OCI-LY7 (cell line): Measurements from ENCODE around the gene FGR. TPM values are rescaled to one million over a fixed set of nuclear protein-coding genes. Genes with fewer than 3 reads are reported as not detected.

Source experiments
- BruUV-seq: library from RNA; stranded (reverse); fragments of 400-500 nt; replicated peaks from 2 replicates; lab custom pipeline; 2021; lab: Mats Ljungman, UMichigan
- CTCF ChIA-PET: fragments of 300-600 bp; sonication (Branson Sonifier 250); formaldehyde crosslinking; loops from one replicate; lab custom pipeline; 2022; ENCODE audit warnings: antibody characterized with exemption; ENCODE audit not compliant: unreplicated experiment; lab: Charles Lee
- POLR2A ChIA-PET: fragments of 300-600 bp; sonication (Branson Sonifier 250); formaldehyde crosslinking; loops from one replicate; lab custom pipeline; 2022; ENCODE audit warnings: antibody characterized with exemption; lab: Charles Lee
- DNase-seq: peaks from one replicate; pipeline ENCODE4 v3.0.0-alpha.2; 2015; ENCODE audit warnings: low spot score
- H2AFZ ChIP-seq: fragments of 200-600 bp; sonication (generic), shearing (Covaris generic); 2 replicates; pipeline ENCODE4 v1.6.1; 2014; ENCODE audit warnings: mild to moderate bottlenecking, antibody characterized with exemption, low read length, moderate library complexity
- H3K27ac ChIP-seq: fragments of 200-600 bp; sonication (generic); 2 replicates; pipeline ENCODE4 v1.5.1; 2014; ENCODE audit warnings: mixed run types, low read depth, mild to moderate bottlenecking, moderate library complexity, low read length, inconsistent platforms; ENCODE audit not compliant: poor library complexity, severe bottlenecking
- H3K36me3 ChIP-seq: fragments of 200-600 bp; sonication (generic); 2 replicates; pipeline ENCODE4 v1.6.1; 2014; ENCODE audit warnings: mild to moderate bottlenecking, antibody characterized with exemption, low read length, moderate library complexity, mixed read lengths; ENCODE audit not compliant: insufficient read depth
- H3K4me1 ChIP-seq: fragments of 200-600 bp; sonication (generic); 2 replicates; pipeline ENCODE4 v1.5.1; 2014; ENCODE audit warnings: mild to moderate bottlenecking, low read length; ENCODE audit not compliant: insufficient read depth, poor library complexity, severe bottlenecking
- H3K4me2 ChIP-seq: fragments of 200-600 bp; sonication (generic); 2 replicates; pipeline ENCODE4 v1.6.1; 2014; ENCODE audit warnings: mild to moderate bottlenecking, low read length
- H3K4me3 ChIP-seq: fragments of 200-600 bp; sonication (generic); 2 replicates; pipeline ENCODE4 v1.5.1; 2014; ENCODE audit warnings: mild to moderate bottlenecking, low read depth, low read length; ENCODE audit not compliant: poor library complexity, severe bottlenecking
- H3K79me2 ChIP-seq: fragments of 200-600 bp; sonication (generic); 2 replicates; pipeline ENCODE4 v1.6.1; 2016; ENCODE audit warnings: low read depth, mild to moderate bottlenecking, low read length, moderate library complexity, mixed read lengths; ENCODE audit not compliant: insufficient read depth
- H3K9me2 ChIP-seq: fragments of 200-600 bp; sonication (generic); 2 replicates; pipeline ENCODE4 v1.6.1; 2016; ENCODE audit warnings: mild to moderate bottlenecking, low read length, mixed read lengths; ENCODE audit not compliant: insufficient read depth
- H3K9me3 ChIP-seq: fragments of 200-600 bp; sonication (generic); 2 replicates; pipeline ENCODE4 v1.6.1; 2014; ENCODE audit warnings: mild to moderate bottlenecking, mixed run types, low read length, mixed read lengths
- H4K20me1 ChIP-seq: fragments of 200-600 bp; sonication (generic); 2 replicates; pipeline ENCODE4 v1.6.1; 2014; ENCODE audit warnings: mild to moderate bottlenecking, antibody characterized with exemption, low read length, moderate library complexity, mixed read lengths; ENCODE audit not compliant: insufficient read depth
- EZH2phosphoT487 ChIP-seq: fragments of 200-600 bp; sonication (generic); IDR thresholded peaks from 2 replicates; pipeline ENCODE4 v1.6.1; 2018; ENCODE audit warnings: low read depth, borderline replicate concordance, mild to moderate bottlenecking, mixed run types, antibody characterized with exemption, low read length, moderate library complexity, mixed read lengths
- intact Hi-C: fragments of 100-400 bp; cut with micrococcal nuclease; formaldehyde crosslinking; loops from one replicate; pipeline ENCODE4 v1.10.0; 2022; ENCODE audit not compliant: unreplicated experiment
- total RNA-seq, 2 experiments: library from RNA; depleted of rRNA in 1 of 2; stranded (reverse); fragments of >200 nt in 1 of 2; shearing (Covaris generic) in 1 of 2; gene quantifications; 2 replicates each; pipeline ENCODE4 v1.2.3, GENCODE V29; 2014 to 2022
- TF ChIP-seq, protein P1 (sequence below): fragments of 200-600 bp; sonication (generic); conservative IDR thresholded peaks from 2 replicates; pipeline ENCODE4 v1.5.1; 2014; ENCODE audit warnings: mild to moderate bottlenecking, antibody characterized with exemption, low read length, moderate library complexity, mixed read lengths

The FGR gene
- total RNA-seq, 2 experiments from 2014 or later = 1.2 to 2.2 TPM

DNA sequence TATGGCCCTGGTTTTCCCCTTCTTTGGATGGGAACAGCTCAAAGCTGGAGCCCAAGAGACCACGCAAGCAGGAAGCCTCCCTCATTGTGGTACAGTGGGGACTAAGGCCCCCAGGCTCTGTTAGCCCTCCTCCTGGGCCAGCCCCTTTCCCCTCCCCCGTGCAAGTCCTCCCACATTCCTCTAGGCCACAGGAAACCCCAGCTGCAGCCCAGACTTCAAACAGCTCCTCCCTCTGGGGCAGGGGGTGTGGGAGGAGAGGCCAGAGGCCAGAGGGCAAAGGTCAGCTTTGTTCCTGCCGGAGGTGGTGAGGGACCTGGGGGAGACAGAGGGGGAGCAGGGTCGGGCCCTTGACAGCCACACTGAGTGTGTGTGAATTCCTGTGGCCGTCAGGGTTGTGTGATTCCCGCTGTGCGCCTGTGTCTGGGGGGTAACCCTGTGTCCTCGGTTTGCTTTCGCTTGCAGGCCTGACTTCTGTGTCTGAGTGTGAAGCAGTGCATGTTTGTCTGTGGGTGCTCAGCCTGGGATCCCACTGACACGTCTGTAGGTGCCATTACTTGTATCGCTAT, 27.7 kb downstream of the FGR start:
- no TSS peak for BruUV-seq
- TF ChIP-seq EZH2phosphoT487 = no peak
- TF ChIP-seq, protein P1, sequence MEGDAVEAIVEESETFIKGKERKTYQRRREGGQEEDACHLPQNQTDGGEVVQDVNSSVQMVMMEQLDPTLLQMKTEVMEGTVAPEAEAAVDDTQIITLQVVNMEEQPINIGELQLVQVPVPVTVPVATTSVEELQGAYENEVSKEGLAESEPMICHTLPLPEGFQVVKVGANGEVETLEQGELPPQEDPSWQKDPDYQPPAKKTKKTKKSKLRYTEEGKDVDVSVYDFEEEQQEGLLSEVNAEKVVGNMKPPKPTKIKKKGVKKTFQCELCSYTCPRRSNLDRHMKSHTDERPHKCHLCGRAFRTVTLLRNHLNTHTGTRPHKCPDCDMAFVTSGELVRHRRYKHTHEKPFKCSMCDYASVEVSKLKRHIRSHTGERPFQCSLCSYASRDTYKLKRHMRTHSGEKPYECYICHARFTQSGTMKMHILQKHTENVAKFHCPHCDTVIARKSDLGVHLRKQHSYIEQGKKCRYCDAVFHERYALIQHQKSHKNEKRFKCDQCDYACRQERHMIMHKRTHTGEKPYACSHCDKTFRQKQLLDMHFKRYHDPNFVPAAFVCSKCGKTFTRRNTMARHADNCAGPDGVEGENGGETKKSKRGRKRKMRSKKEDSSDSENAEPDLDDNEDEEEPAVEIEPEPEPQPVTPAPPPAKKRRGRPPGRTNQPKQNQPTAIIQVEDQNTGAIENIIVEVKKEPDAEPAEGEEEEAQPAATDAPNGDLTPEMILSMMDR = no peak
- intact Hi-C loops = no loop called here
- POLR2A ChIA-PET = interaction anchor here (0.5 to 5.3 kb wide), 3 partner anchors 54 to 82 kb away, joined by 3 to 34 read pairs (median 4); no protein-coding TSS in a partner anchor
- no peaks in the 10 kb centered on the region for H3K79me2 ChIP-seq
- no peaks in the 10 kb centered on the region for H3K36me3 ChIP-seq
- H3K9me3 ChIP-seq = no peaks in the 10 kb centered on the region
- no peak overlapping the region for H3K4me3 ChIP-seq
- peaks cover 68% of the 10 kb centered on the region for H3K4me1 ChIP-seq
- CTCF ChIA-PET = interaction anchor here (0.6 to 1.5 kb wide), 11 partner anchors 43 to 307 kb away, joined by 3 to 10 read pairs (median 4); no protein-coding TSS in a partner anchor
- no peaks in the 10 kb centered on the region for H3K9me2 ChIP-seq
- no peaks in the 10 kb centered on the region for H4K20me1 ChIP-seq
- H3K4me2 ChIP-seq = peak overlapping the region; percentile 12; the same call in 1 of the 2 replicates
- no peak for DNase-seq
- H3K27ac ChIP-seq = peak overlapping the region; percentile 44
- H2AFZ ChIP-seq = peak overlapping the region; percentile 67; the same call in 1 of the 2 replicates

DNA sequence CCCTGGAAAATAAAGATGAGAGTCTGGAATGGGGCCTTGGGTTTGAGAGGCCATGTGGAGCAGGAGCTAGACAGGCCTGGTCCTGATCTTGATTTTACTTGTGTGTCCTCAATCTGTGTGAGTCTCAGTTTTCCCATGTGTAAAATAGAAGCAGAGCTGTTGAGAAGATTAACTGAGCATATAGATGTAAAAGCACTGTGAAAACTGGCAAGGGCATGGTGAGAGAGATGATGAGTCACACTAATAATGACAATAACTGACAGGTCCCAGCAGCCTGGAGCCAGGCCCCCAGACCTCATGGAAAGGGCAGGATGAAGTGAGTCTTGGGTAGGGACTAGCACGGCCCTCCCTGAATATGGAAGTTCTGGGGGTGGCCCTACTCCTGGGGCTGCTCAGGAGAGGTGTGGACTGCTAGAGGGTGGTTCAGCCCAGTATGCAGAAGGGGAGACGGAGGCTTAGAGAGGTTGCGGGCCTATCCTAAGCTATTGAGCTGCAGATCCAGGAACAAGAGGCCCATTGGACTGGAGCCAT, 28.2 kb downstream of the FGR start:
- H3K4me1 ChIP-seq = peaks cover 73% of the 10 kb centered on the region
- intact Hi-C loops = loop anchor here (1.0 kb wide), 4 partner anchors 203 to 305 kb away; no protein-coding TSS in a partner anchor
- peak overlapping the region; percentile 67 for H2AFZ ChIP-seq
- no peak overlapping the region for H3K4me3 ChIP-seq
- H3K9me3 ChIP-seq = no peaks in the 10 kb centered on the region
- H4K20me1 ChIP-seq = no peaks in the 10 kb centered on the region
- no peaks in the 10 kb centered on the region for H3K79me2 ChIP-seq
- H3K36me3 ChIP-seq = no peaks in the 10 kb centered on the region
- POLR2A ChIA-PET = interaction anchor here (0.5 to 5.3 kb wide), 4 partner anchors 55 to 81 kb away, joined by 3 to 34 read pairs (median 4); no protein-coding TSS in a partner anchor
- CTCF ChIA-PET = interaction anchor here (0.6 to 1.5 kb wide), 14 partner anchors 43 to 307 kb away, joined by 3 to 10 read pairs (median 4); no protein-coding TSS in a partner anchor
- TF ChIP-seq EZH2phosphoT487 = no peak
- TF ChIP-seq, protein P1 = 0 out of 2 replicates have a peak, but pooled peaks have one; percentile 17
- H3K4me2 ChIP-seq = peak overlapping the region; percentile 12; the same call in 1 of the 2 replicates
- H3K27ac ChIP-seq = peak overlapping the region; percentile 44
- no TSS peak for BruUV-seq
- H3K9me2 ChIP-seq = no peaks in the 10 kb centered on the region
- DNase-seq = no peak
